ENCODE results near the gene CFAP74. TPM values are rescaled to one million over a fixed set of nuclear protein-coding genes. Genes with fewer than 3 reads are reported as not detected.

Gene CFAP74
- polyA plus RNA-seq, 2 of the 4 experiments (the other 2 are of a cell fraction) = 0.03 to 0.04 TPM

DNA sequence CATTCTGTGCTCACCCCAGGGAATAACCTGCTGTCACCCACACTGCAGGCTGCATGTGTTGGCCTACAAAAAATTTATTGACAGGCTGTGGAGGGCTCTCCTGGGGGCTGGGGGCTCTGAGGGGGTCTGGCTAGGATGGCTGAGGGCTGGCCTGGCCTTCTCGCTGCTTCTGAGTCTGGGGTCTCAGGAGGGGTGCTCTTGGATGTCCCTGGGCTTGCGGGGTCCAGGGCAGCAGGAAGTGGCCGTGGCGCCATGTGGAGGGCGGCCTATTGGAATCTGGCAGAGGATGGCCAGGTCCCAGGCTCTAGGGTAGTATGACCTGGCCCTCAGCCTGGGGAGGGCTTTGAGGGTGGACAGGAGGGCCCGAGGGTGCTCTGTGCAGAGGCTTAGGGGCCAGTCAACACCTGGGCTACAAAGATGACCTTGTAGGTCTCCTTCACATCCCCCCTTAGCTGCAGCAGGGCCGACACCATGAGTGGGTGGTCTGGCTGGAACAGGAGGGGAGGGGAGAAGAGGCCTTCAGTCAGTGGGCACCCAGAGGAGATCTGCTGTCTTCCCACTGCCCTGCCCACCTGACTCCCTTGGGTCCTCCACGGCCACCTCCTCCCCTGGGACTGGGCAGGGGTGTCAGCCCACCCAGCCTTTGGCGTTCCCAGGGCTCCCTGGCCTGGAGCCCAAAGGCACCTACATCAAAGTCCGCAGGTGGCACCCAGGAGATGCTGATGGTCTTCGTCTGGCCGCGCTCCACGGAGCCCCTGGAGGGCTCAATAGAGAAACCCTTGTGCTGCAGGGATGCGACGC, 81.5 kb downstream of the CFAP74 start:
- no peak overlapping the region for H3K27ac ChIP-seq
- DNase-seq (ENCODE audit: low read depth in 1 of 2, low spot score in 1 of 2) = no peak
- H3K4me1 ChIP-seq = peaks cover 10% of the 10 kb centered on the region
- ATAC-seq = no peak
- TF ChIP-seq RFX5 (IDR thresholded peaks at IDR 0.05) (no peak), POLR2A (IDR thresholded peaks at IDR 0.05; ENCODE audit: low read length) (no peak), HOXB5 (CRISPR knock-in tag; IDR thresholded peaks at IDR 0.05) (no peak), KDM5A (IDR thresholded peaks at IDR 0.05) (no peak), GATA3 (IDR thresholded peaks at IDR 0.05; ENCODE audit: borderline replicate concordance) (no peak), EHMT2 (IDR thresholded peaks at IDR 0.05; ENCODE audit: low read depth) (no peak), NFE2L2 (conservative IDR thresholded peaks at IDR 0.05; ENCODE audit: low read length) (no peak), ZNF302 (CRISPR knock-in tag; IDR thresholded peaks at IDR 0.05) (no peak), NPAS2 (CRISPR knock-in tag; IDR thresholded peaks at IDR 0.05; ENCODE audit: borderline replicate concordance) (no peak), SREBF2 (IDR thresholded peaks at IDR 0.05) (no peak)
- TF ChIP-seq, protein P1, sequence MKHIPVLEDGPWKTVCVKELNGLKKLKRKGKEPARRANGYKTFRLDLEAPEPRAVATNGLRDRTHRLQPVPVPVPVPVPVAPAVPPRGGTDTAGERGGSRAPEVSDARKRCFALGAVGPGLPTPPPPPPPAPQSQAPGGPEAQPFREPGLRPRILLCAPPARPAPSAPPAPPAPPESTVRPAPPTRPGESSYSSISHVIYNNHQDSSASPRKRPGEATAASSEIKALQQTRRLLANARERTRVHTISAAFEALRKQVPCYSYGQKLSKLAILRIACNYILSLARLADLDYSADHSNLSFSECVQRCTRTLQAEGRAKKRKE (CRISPR knock-in tag; IDR thresholded peaks at IDR 0.05; ENCODE audit: low read depth) = no peak
- TF ChIP-seq, protein P2, sequence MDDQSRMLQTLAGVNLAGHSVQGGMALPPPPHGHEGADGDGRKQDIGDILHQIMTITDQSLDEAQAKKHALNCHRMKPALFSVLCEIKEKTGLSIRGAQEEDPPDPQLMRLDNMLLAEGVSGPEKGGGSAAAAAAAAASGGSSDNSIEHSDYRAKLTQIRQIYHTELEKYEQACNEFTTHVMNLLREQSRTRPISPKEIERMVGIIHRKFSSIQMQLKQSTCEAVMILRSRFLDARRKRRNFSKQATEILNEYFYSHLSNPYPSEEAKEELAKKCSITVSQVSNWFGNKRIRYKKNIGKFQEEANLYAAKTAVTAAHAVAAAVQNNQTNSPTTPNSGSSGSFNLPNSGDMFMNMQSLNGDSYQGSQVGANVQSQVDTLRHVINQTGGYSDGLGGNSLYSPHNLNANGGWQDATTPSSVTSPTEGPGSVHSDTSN (IDR thresholded peaks at IDR 0.05) = no peak
- H3K4me2 ChIP-seq = no peak overlapping the region
- H3K4me3 ChIP-seq = no peak overlapping the region
- ChIA-PET POLR2A (no interaction called here), CTCF (interaction anchor here (0.6 to 1.5 kb wide), 4 partner anchors 13 to 122 kb away, joined by 3 to 4 read pairs (median 3); no protein-coding TSS in a partner anchor)
- no peaks in the 10 kb centered on the region for H3K9me3 ChIP-seq
- no peak for FAIRE-seq
- WGBS (ENCODE audit: missing lambda C conversion rate) = no CpG with 5 or more reads among the region's 16 CpGs

DNA sequence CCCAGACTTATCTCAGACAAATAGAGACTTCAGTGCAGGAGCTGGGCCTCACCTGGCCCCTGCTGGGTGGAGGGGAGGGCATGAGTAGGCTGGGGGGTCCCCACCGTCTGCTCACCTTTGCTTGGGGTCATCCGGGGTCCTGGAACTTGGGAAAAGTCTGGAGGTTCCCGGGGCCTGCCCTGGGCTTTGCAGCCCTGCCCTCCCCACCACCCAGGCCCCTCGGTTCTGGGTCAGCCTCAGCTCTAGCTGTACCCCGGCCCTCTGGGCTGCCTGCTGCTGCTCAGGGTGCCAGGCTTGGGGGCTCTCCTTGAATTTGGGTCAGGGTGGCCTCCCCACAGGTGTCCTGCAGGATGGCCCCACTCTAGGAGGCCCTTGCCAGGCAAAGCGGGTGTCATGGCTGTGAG, 82.1 kb downstream of the CFAP74 start:
- no peak overlapping the region for H3K4me2 ChIP-seq
- POLR2A ChIA-PET = no interaction called here
- no CpG with 5 or more reads among the region's 6 CpGs for WGBS (ENCODE audit: missing lambda C conversion rate)
- no peak overlapping the region for H3K27ac ChIP-seq
- H3K9me3 ChIP-seq = no peaks in the 10 kb centered on the region
- no peak for ATAC-seq
- no peak for DNase-seq (ENCODE audit: low read depth in 1 of 2, low spot score in 1 of 2)
- H3K4me1 ChIP-seq = peaks cover 10% of the 10 kb centered on the region
- no peak for FAIRE-seq
- CTCF ChIA-PET = interaction anchor here (1.0 to 1.4 kb wide), 2 partner anchors 11 to 12 kb away, joined by 3 read pairs; no protein-coding TSS in a partner anchor
- H3K4me3 ChIP-seq = no peak overlapping the region
- no peak for TF ChIP-seq EHF (CRISPR knock-in tag; IDR thresholded peaks at IDR 0.05)
- no peak for TF ChIP-seq HDAC2 (IDR thresholded peaks at IDR 0.05)
- no peak for TF ChIP-seq MYC (IDR thresholded peaks at IDR 0.05; ENCODE audit: borderline replicate concordance, low read length)
- TF ChIP-seq POLR2A (IDR thresholded peaks at IDR 0.05; ENCODE audit: low read length) = no peak
- no peak for TF ChIP-seq CHD2 (IDR thresholded peaks at IDR 0.05; ENCODE audit: low read length, partially characterized antibody)
- TF ChIP-seq ZFP36 (IDR thresholded peaks at IDR 0.05; ENCODE audit: borderline replicate concordance, partially characterized antibody) = no peak
- TF ChIP-seq POLR2AphosphoS2 (conservative IDR thresholded peaks at IDR 0.05; ENCODE audit: low read length) = no peak
- no peak for TF ChIP-seq RAD21 (conservative IDR thresholded peaks at IDR 0.05 in 1 of 2, IDR thresholded peaks at IDR 0.05 in 1 of 2)
- TF ChIP-seq FOSL2 (IDR thresholded peaks at IDR 0.05) = no peak
- no peak for TF ChIP-seq FOSL2 (CRISPR knock-in tag; IDR thresholded peaks at IDR 0.05)
- TF ChIP-seq, protein P3, sequence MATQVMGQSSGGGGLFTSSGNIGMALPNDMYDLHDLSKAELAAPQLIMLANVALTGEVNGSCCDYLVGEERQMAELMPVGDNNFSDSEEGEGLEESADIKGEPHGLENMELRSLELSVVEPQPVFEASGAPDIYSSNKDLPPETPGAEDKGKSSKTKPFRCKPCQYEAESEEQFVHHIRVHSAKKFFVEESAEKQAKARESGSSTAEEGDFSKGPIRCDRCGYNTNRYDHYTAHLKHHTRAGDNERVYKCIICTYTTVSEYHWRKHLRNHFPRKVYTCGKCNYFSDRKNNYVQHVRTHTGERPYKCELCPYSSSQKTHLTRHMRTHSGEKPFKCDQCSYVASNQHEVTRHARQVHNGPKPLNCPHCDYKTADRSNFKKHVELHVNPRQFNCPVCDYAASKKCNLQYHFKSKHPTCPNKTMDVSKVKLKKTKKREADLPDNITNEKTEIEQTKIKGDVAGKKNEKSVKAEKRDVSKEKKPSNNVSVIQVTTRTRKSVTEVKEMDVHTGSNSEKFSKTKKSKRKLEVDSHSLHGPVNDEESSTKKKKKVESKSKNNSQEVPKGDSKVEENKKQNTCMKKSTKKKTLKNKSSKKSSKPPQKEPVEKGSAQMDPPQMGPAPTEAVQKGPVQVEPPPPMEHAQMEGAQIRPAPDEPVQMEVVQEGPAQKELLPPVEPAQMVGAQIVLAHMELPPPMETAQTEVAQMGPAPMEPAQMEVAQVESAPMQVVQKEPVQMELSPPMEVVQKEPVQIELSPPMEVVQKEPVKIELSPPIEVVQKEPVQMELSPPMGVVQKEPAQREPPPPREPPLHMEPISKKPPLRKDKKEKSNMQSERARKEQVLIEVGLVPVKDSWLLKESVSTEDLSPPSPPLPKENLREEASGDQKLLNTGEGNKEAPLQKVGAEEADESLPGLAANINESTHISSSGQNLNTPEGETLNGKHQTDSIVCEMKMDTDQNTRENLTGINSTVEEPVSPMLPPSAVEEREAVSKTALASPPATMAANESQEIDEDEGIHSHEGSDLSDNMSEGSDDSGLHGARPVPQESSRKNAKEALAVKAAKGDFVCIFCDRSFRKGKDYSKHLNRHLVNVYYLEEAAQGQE (IDR thresholded peaks at IDR 0.05) = no peak
- TF ChIP-seq, protein P4, sequence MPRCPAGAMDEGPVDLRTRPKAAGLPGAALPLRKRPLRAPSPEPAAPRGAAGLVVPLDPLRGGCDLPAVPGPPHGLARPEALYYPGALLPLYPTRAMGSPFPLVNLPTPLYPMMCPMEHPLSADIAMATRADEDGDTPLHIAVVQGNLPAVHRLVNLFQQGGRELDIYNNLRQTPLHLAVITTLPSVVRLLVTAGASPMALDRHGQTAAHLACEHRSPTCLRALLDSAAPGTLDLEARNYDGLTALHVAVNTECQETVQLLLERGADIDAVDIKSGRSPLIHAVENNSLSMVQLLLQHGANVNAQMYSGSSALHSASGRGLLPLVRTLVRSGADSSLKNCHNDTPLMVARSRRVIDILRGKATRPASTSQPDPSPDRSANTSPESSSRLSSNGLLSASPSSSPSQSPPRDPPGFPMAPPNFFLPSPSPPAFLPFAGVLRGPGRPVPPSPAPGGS (IDR thresholded peaks at IDR 0.05) = no peak
- TF ChIP-seq, protein P5, sequence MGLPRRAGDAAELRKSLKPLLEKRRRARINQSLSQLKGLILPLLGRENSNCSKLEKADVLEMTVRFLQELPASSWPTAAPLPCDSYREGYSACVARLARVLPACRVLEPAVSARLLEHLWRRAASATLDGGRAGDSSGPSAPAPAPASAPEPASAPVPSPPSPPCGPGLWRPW (IDR thresholded peaks at IDR 0.05) = no peak
